Esophagus squamous epithelium (tissue), 5 donors: Measurements from ENCODE around the gene SMIM7. TPM values are rescaled to one million over a fixed set of nuclear protein-coding genes. Genes with fewer than 3 reads are reported as not detected.

ENCODE experiments used
- DNase-seq: peaks from one replicate; lab custom pipeline; 2025; lab: John Stamatoyannopoulos, UW
- H3K27ac ChIP-seq, 4 donors: fragments of 200-600 bp; sonication (generic); one replicate each; pipeline ENCODE4 v1.5.1; 2016 to 2019; ENCODE audit warnings: mild to moderate bottlenecking in 1 of 4
- H3K27me3 ChIP-seq, 4 donors: fragments of 200-600 bp; sonication (generic); 1 replicate in 3 of 4; 2 replicates in 1 of 4; pipeline versions ENCODE4 v1.5.1 to v1.6.0; 2017 to 2021; ENCODE audit warnings: antibody characterized with exemption in 1 of 4
- H3K36me3 ChIP-seq, 3 donors: fragments of 200-600 bp; sonication (generic); one replicate each; pipeline ENCODE4 v1.5.1; 2016 to 2019
- H3K4me1 ChIP-seq, 3 donors: fragments of 200-600 bp; sonication (generic); one replicate each; pipeline ENCODE4 v1.5.1; 2017 to 2019
- H3K4me3 ChIP-seq, 4 donors: fragments of 200-600 bp; sonication (generic); 1 replicate in 3 of 4; 2 replicates in 1 of 4; pipeline ENCODE4 v1.5.1; 2016 to 2019; ENCODE audit warnings: mild to moderate bottlenecking in 2 of 4, moderate library complexity in 1 of 4
- H3K9me3 ChIP-seq, 3 donors: fragments of 200-600 bp; sonication (generic); one replicate each; pipeline ENCODE4 v1.5.1; 2016 to 2019
- CTCF ChIP-seq, 6 experiments: fragments of 450-650 bp in 4 of 6; fragments of 200-600 bp in 2 of 6; sonication (generic) in 2 of 6; IDR thresholded peaks; one replicate each; pipeline ENCODE4 v1.5.1; 2016 to 2019; ENCODE audit warnings: antibody characterized with exemption in 6 of 6, mild to moderate bottlenecking in 4 of 6, moderate library complexity in 4 of 6
- POLR2A ChIP-seq, 4 donors: fragments of 450-650 bp; IDR thresholded peaks; one replicate each; pipeline ENCODE4 v1.6.1; 2017; ENCODE audit warnings: antibody characterized with exemption in 4 of 4, mild to moderate bottlenecking in 4 of 4, moderate library complexity in 3 of 4
- WGBS, 2 donors: methylation state at CpG; one replicate each; pipeline ENCODE4 v1.1.5; 2018; 5-methylcytosine and 5-hydroxymethylcytosine counted together
- intact Hi-C: fragments of 100-400 bp; cut with DNase I; formaldehyde crosslinking; loops from one replicate; pipeline ENCODE4 v1.15.0; 2022
- total RNA-seq, 4 donors: library from RNA; depleted of rRNA; stranded (reverse); fragments of >200 nt; gene quantifications; one replicate each; pipeline ENCODE4 v1.1.0, GENCODE V29; 2016
- donor health status: DM: yes; HTN: yes; CAD: no.

The SMIM7 gene
- total RNA-seq: 10 to 100 TPM; 54.0 to 89.5 (median 66.3) TPM

- H3K27ac ChIP-seq: peak within 1 kb of the TSS; percentile 85 to 97 (median 96)
- H3K4me3 ChIP-seq: peak within 1 kb of the TSS; percentile 57 to 91 (median 82)
- peak; percentile 92 for DNase-seq
- H3K27me3 ChIP-seq: no peaks in the 10 kb centered on the region
- H3K36me3 ChIP-seq: peaks cover 13 to 38% (median 18%) of the 10 kb centered on the region in 3 donors
- TF ChIP-seq CTCF (IDR thresholded peaks at IDR 0.05) (peak in 2 of 6 experiments; percentile 8 to 32), POLR2A (IDR thresholded peaks at IDR 0.05) (peak in 2 of 4 donors; percentile 70 to 82)
- peaks cover 17 to 63% (median 22%) of the 10 kb centered on the region in 3 donors for H3K4me1 ChIP-seq
- 0 to 4% methylated on average over 5 to 8 of the region's 60 CpGs for WGBS, 2 donors
- intact Hi-C loops: no loop called here
- no peaks in the 10 kb centered on the region for H3K9me3 ChIP-seq
Observed at GRCh38 chr19:16659832-16660708, at the start of gene SMIM7. TSS of gene SMIM7 (minus strand) at chr19:16660144. CDS start at chr19:16660110, 34 bp downstream.

- TF ChIP-seq POLR2A (IDR thresholded peaks at IDR 0.05) (no peak), CTCF (IDR thresholded peaks at IDR 0.05) (no peak)
- Histone ChIP-seq H3K36me3 (no peaks in the 10 kb centered on the region), H3K27ac (no peak overlapping the region), H3K9me3 (no peaks in the 10 kb centered on the region), H3K27me3 (no peaks in the 10 kb centered on the region), H3K4me3 (no peak overlapping the region), H3K4me1 (peaks cover 0 to 15% (median 11%) of the 10 kb centered on the region in 3 donors)
- WGBS, 2 donors: 79 to 94% methylated on average over 4 of the region's 4 CpGs
- no peak for DNase-seq
- intact Hi-C loops: no loop called here
Observed at GRCh38 chr19:16703677-16704076, 43.7 kb upstream of the SMIM7 start.

GRCh38 chr19:16702123-16702522 lies 42.2 kb upstream of the SMIM7 start:
- Histone ChIP-seq H3K27me3 (no peaks in the 10 kb centered on the region), H3K4me3 (no peak overlapping the region), H3K36me3 (no peaks in the 10 kb centered on the region), H3K9me3 (no peaks in the 10 kb centered on the region), H3K4me1 (peaks cover 0 to 15% (median 11%) of the 10 kb centered on the region in 3 donors), H3K27ac (peak overlapping the region in 3 of 4 donors; percentile 52 to 58 (median 55))
- WGBS, 2 donors: 0 to 13% methylated on average over 2 to 6 of the region's 6 CpGs
- no peak for TF ChIP-seq POLR2A (IDR thresholded peaks at IDR 0.05)
- TF ChIP-seq CTCF (IDR thresholded peaks at IDR 0.05): no peak
- DNase-seq: no peak
- intact Hi-C loops: no loop called here

- Histone ChIP-seq H3K4me1 (peaks cover 0 to 18% (median 11%) of the 10 kb centered on the region in 3 donors), H3K27ac (no peak overlapping the region), H3K27me3 (no peaks in the 10 kb centered on the region), H3K9me3 (no peaks in the 10 kb centered on the region), H3K4me3 (no peak overlapping the region), H3K36me3 (no peaks in the 10 kb centered on the region)
- DNase-seq: no peak
- WGBS, 2 donors: 14 to 62% methylated on average over 2 to 4 of the region's 5 CpGs
- TF ChIP-seq CTCF (IDR thresholded peaks at IDR 0.05) (no peak), POLR2A (IDR thresholded peaks at IDR 0.05) (no peak)
- intact Hi-C loops: no loop called here
Observed at GRCh38 chr19:16698914-16699313, 39.0 kb upstream of the SMIM7 start.

- Histone ChIP-seq H3K4me3 (no peak overlapping the region), H3K27me3 (peaks cover 0 to 5% (median 0%) of the 10 kb centered on the region in 4 donors), H3K9me3 (no peaks in the 10 kb centered on the region), H3K27ac (no peak overlapping the region), H3K36me3 (no peaks in the 10 kb centered on the region), H3K4me1 (peaks cover 0 to 6% (median 0%) of the 10 kb centered on the region in 3 donors)
- intact Hi-C loops: no loop called here
- no peak for TF ChIP-seq CTCF (IDR thresholded peaks at IDR 0.05)
- TF ChIP-seq POLR2A (IDR thresholded peaks at IDR 0.05): no peak
- 91% methylated on average over 3 of the region's 12 CpGs; no CpG with 5 or more reads in 1 of the 2 donors for WGBS, 2 donors
- no peak for DNase-seq
Observed at GRCh38 chr19:16688084-16688483, 28.1 kb upstream of the SMIM7 start.
